Transverse colon (tissue), 4 donors: ENCODE data around the gene TFCP2L1. TPM values are rescaled to one million over a fixed set of nuclear protein-coding genes. Genes with fewer than 3 reads are reported as not detected.

Experiments used
- DNase-seq: peaks from one replicate; pipeline ENCODE4 v3.0.0-alpha.2; 2019
- H3K27ac ChIP-seq, 4 donors: fragments of 200-600 bp; sonication (generic); 2 replicates each; pipeline ENCODE4 v1.5.1; 2016 to 2018; ENCODE audit warnings: inconsistent platforms in 4 of 4
- H3K27me3 ChIP-seq: fragments of 200-600 bp; sonication (generic); 2 replicates; pipeline ENCODE4 v1.5.1; 2017; ENCODE audit warnings: inconsistent platforms
- H3K36me3 ChIP-seq, 4 donors: fragments of 200-600 bp; sonication (generic); 2 replicates each; pipeline ENCODE4 v1.5.1; 2017 to 2019; ENCODE audit warnings: inconsistent platforms in 4 of 4
- H3K4me1 ChIP-seq, 4 donors: fragments of 200-600 bp; sonication (generic); 2 replicates each; pipeline ENCODE4 v1.5.1; 2017 to 2020; ENCODE audit warnings: inconsistent platforms in 4 of 4
- H3K4me3 ChIP-seq, 4 donors: fragments of 200-600 bp; sonication (generic); 1 replicate in 1 of 4; 2 replicates in 3 of 4; pipeline versions ENCODE4 v1.5.1 to v1.6.1; 2017 to 2019; ENCODE audit warnings: inconsistent platforms in 4 of 4
- H3K9me3 ChIP-seq, 2 donors: fragments of 200-600 bp; sonication (generic); 2 replicates each; pipeline ENCODE4 v1.5.1; 2017 to 2019; ENCODE audit warnings: inconsistent platforms in 2 of 2
- EP300 ChIP-seq: sonication (generic); formaldehyde crosslinking; IDR thresholded peaks from one replicate; pipeline ENCODE4 v1.6.1; 2017; ENCODE audit warnings: antibody characterized with exemption, low read depth
- POLR2A ChIP-seq: fragments of 450-650 bp; IDR thresholded peaks from one replicate; pipeline ENCODE4 v1.6.1; 2016; ENCODE audit warnings: antibody characterized with exemption, mild to moderate bottlenecking, moderate library complexity
- POLR2AphosphoS5 ChIP-seq, 3 donors: sonication (generic); formaldehyde crosslinking; IDR thresholded peaks; one replicate each; pipeline ENCODE4 v1.6.1; 2016; ENCODE audit warnings: antibody characterized with exemption in 3 of 3
- WGBS, 2 donors: methylation state at CpG; one replicate each; pipeline ENCODE4 v1.1.5; 2018; ENCODE audit warnings: low coverage in 1 of 2; 5-methylcytosine and 5-hydroxymethylcytosine counted together
- in situ Hi-C, 4 donors: fragments of 200-750 bp; cut with MboI; loops; one replicate each; pipeline versions ENCODE4 v1.15.0 to v1.15.1; 2017; ENCODE audit warnings: low sequenced_read_pairs in 3 of 4, low pct_ligation_motif_present in 1 of 4, low pct_unique_long_range_greater_than_20kb in 1 of 4
- intact Hi-C: fragments of 100-400 bp; cut with DNase I; formaldehyde crosslinking; loops from one replicate; pipeline ENCODE4 v1.15.1; 2023; ENCODE audit warnings: low total_unique reads
- total RNA-seq, 4 donors: library from RNA; depleted of rRNA; stranded (reverse); fragments of >200 nt; gene quantifications; one replicate each; pipeline ENCODE4 v1.1.0, GENCODE V29; 2016
- TF ChIP-seq, protein P1 (sequence below), 5 experiments: fragments of 200-600 bp in 3 of 5; fragments of 450-650 bp in 2 of 5; sonication (generic) in 3 of 5; IDR thresholded peaks; 1 replicate in 2 of 5; 2 replicates in 3 of 5; pipeline ENCODE4 v1.5.1; 2016 to 2017; ENCODE audit warnings: antibody characterized with exemption in 5 of 5, inconsistent platforms in 3 of 5, mild to moderate bottlenecking in 2 of 5, moderate library complexity in 1 of 5

Gene TFCP2L1
- total RNA-seq, 4 donors from 2014 or later, result 52.7 to 167 (median 146) TPM

DNA sequence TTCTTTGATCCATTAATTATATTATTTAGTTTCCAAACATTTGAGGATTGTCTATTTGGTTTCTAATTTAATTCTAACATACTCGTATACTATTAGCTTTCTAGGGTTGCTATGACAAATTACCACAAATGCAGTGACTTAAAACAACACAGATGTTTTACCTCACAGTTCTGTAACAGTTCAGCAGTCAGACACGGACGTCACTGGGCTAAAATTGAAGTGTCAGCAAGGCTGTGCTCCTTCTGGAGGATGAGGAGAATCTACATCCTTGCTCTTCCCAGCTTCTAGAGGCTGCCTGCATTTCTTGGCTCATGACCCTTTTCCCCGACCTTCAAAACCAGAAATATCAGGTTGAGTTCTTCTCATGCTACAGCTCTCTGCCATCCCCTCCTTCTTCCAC, 117.6 kb downstream of the TFCP2L1 start:
- TF ChIP-seq POLR2A (no peak), POLR2AphosphoS5 (IDR thresholded peaks at IDR 0.05) (no peak), EP300 (no peak)
- TF ChIP-seq, protein P1, sequence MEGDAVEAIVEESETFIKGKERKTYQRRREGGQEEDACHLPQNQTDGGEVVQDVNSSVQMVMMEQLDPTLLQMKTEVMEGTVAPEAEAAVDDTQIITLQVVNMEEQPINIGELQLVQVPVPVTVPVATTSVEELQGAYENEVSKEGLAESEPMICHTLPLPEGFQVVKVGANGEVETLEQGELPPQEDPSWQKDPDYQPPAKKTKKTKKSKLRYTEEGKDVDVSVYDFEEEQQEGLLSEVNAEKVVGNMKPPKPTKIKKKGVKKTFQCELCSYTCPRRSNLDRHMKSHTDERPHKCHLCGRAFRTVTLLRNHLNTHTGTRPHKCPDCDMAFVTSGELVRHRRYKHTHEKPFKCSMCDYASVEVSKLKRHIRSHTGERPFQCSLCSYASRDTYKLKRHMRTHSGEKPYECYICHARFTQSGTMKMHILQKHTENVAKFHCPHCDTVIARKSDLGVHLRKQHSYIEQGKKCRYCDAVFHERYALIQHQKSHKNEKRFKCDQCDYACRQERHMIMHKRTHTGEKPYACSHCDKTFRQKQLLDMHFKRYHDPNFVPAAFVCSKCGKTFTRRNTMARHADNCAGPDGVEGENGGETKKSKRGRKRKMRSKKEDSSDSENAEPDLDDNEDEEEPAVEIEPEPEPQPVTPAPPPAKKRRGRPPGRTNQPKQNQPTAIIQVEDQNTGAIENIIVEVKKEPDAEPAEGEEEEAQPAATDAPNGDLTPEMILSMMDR (IDR thresholded peaks at IDR 0.05), result no peak
- 62 to 73% methylated on average over 3 to 4 of the region's 4 CpGs for WGBS, 2 donors
- Histone ChIP-seq H3K9me3 (peaks cover 5 to 8% of the 10 kb centered on the region in 2 donors), H3K4me3 (no peak overlapping the region), H3K27ac (no peak overlapping the region), H3K36me3 (no peaks in the 10 kb centered on the region), H3K4me1 (no peaks in the 10 kb centered on the region), H3K27me3 (no peaks in the 10 kb centered on the region)
- in situ Hi-C loops (no loop called here), intact Hi-C loops (no loop called here)
- DNase-seq, result no peak

Other genes with a start within 250 kb of the TFCP2L1 start
- under 1 TPM in 1 of 4 donors, not detected in 3; under 0.01 TPM for gene RNU4ATAC, start 245.7 kb upstream of the TFCP2L1 start, total RNA-seq